HFFc6 (cell line): Measurements from ENCODE around the gene RGS21. TPM values are rescaled to one million over a fixed set of nuclear protein-coding genes. Genes with fewer than 3 reads are reported as not detected.

Source experiments
- DNase-seq: peaks from one replicate; pipeline ENCODE4 v3.0.0-alpha.2; 2018
- H3K27ac Mint-ChIP-seq: 2 replicates; pipeline ENCODE4 v1.8.0; 2020; ENCODE audit warnings: mild to moderate bottlenecking, mixed read lengths
- H3K27me3 Mint-ChIP-seq: 2 replicates; pipeline ENCODE4 v1.8.0; 2021; ENCODE audit warnings: mild to moderate bottlenecking, moderate library complexity, mixed read lengths; ENCODE audit not compliant: insufficient read depth
- H3K36me3 Mint-ChIP-seq: 2 replicates; pipeline ENCODE4 v1.8.0; 2021; ENCODE audit warnings: low read depth, mixed read lengths
- H3K4me1 Mint-ChIP-seq: 2 replicates; pipeline ENCODE4 v1.8.0; 2020; ENCODE audit warnings: low read depth, mixed read lengths
- H3K4me3 Mint-ChIP-seq: 2 replicates; pipeline ENCODE4 v1.8.0; 2020; ENCODE audit warnings: mild to moderate bottlenecking, moderate library complexity, mixed read lengths
- H3K9me3 Mint-ChIP-seq: 2 replicates; pipeline ENCODE4 v1.8.0; 2020; ENCODE audit warnings: mild to moderate bottlenecking, mixed read lengths
- CTCF ChIP-seq: fragments of 200-600 bp; sonication (generic); IDR thresholded peaks from 2 replicates; pipeline ENCODE4 v1.5.0; 2021; ENCODE audit warnings: antibody characterized with exemption, mild to moderate bottlenecking
- total RNA-seq, 6 experiments: library from RNA; stranded (reverse); fragmentation: NEBNext Ultra II Directional; extraction: Animal tissue kit (Norgen Biotek cat#: 25700); gene quantifications; 2 replicates in 1 of 6; 3 replicates in 5 of 6; pipeline ENCODE4 v1.2.3, GENCODE V29; 2021

RGS21 gene
- total RNA-seq, 6 experiments from 2014 or later: not detected

- DNase-seq: no peak
- no peak overlapping the region for H3K4me3 Mint-ChIP-seq
- H3K36me3 Mint-ChIP-seq: no peaks in the 10 kb centered on the region
- no peaks in the 10 kb centered on the region for H3K4me1 Mint-ChIP-seq
- TF ChIP-seq CTCF: no peak
- H3K27ac Mint-ChIP-seq: no peak overlapping the region
- peaks cover 3% of the 10 kb centered on the region; the same call in 1 of the 2 replicates for H3K27me3 Mint-ChIP-seq
- no peaks in the 10 kb centered on the region; the same call in 1 of the 2 replicates for H3K9me3 Mint-ChIP-seq
These were observed 41.6 kb downstream of the RGS21 start for GRCh38 chr1:192358402-192358801.

GRCh38 chr1:192358822-192359221, 42.0 kb downstream of the RGS21 start:
- Mint-ChIP-seq H3K4me3 (no peak overlapping the region), H3K27ac (no peak overlapping the region), H3K4me1 (no peaks in the 10 kb centered on the region), H3K9me3 (no peaks in the 10 kb centered on the region; the same call in 1 of the 2 replicates), H3K27me3 (peaks cover 3% of the 10 kb centered on the region; the same call in 1 of the 2 replicates), H3K36me3 (no peaks in the 10 kb centered on the region)
- no peak for DNase-seq
- no peak for TF ChIP-seq CTCF

GRCh38 chr1:192363177-192363576, 46.4 kb downstream of the RGS21 start:
- no peaks in the 10 kb centered on the region for H3K36me3 Mint-ChIP-seq
- H3K4me3 Mint-ChIP-seq: no peak overlapping the region
- DNase-seq: no peak

GRCh38 chr1:192367436-192367835, 50.6 kb downstream of the RGS21 start:
- no peak for DNase-seq
- H3K27ac Mint-ChIP-seq: no peak overlapping the region
- no peaks in the 10 kb centered on the region for H3K27me3 Mint-ChIP-seq
- H3K9me3 Mint-ChIP-seq: no peaks in the 10 kb centered on the region; the same call in 1 of the 2 replicates
- H3K4me1 Mint-ChIP-seq: no peaks in the 10 kb centered on the region
- no peak overlapping the region for H3K4me3 Mint-ChIP-seq
- H3K36me3 Mint-ChIP-seq: no peaks in the 10 kb centered on the region
- TF ChIP-seq CTCF: no peak

More at GRCh38 chr1:192363177-192363576, 46.4 kb downstream of the RGS21 start:
- Mint-ChIP-seq H3K27ac (no peak overlapping the region), H3K27me3 (peaks cover 3% of the 10 kb centered on the region; the same call in 1 of the 2 replicates), H3K9me3 (no peaks in the 10 kb centered on the region; the same call in 1 of the 2 replicates), H3K4me1 (no peaks in the 10 kb centered on the region)
- TF ChIP-seq CTCF: 0 out of 2 replicates have a peak, but pooled peaks have one; percentile 10

GRCh38 chr1:192375306-192375705, 58.5 kb downstream of the RGS21 start:
- H3K9me3 Mint-ChIP-seq: no peaks in the 10 kb centered on the region; the same call in 1 of the 2 replicates
- H3K4me3 Mint-ChIP-seq: no peak overlapping the region
- no peak overlapping the region for H3K27ac Mint-ChIP-seq
- no peaks in the 10 kb centered on the region for H3K27me3 Mint-ChIP-seq
- no peaks in the 10 kb centered on the region for H3K36me3 Mint-ChIP-seq
- H3K4me1 Mint-ChIP-seq: no peaks in the 10 kb centered on the region
- no peak for DNase-seq
- TF ChIP-seq CTCF: no peak

GRCh38 chr1:192376374-192376773, 59.6 kb downstream of the RGS21 start:
- H3K4me3 Mint-ChIP-seq: no peak overlapping the region
- H3K27me3 Mint-ChIP-seq: no peaks in the 10 kb centered on the region
- no peak for TF ChIP-seq CTCF
- no peaks in the 10 kb centered on the region for H3K4me1 Mint-ChIP-seq
- DNase-seq: no peak
- H3K27ac Mint-ChIP-seq: no peak overlapping the region
- H3K36me3 Mint-ChIP-seq: no peaks in the 10 kb centered on the region
- H3K9me3 Mint-ChIP-seq: no peaks in the 10 kb centered on the region; the same call in 1 of the 2 replicates
